SHP77 treated with DMSO at 0.1 percent for 48 hours (cell line): ENCODE data around the gene ELAVL1.

Source experiments
- DNase-seq: peaks from one replicate; lab custom pipeline; 2025; lab: John Stamatoyannopoulos, UW

Gene ELAVL1

GRCh38 chr19:7983995-7984837 lies 21.2 kb downstream of the ELAVL1 start:
- DNase-seq, result no peak

- no peak for DNase-seq
Observed at GRCh38 chr19:7983286-7983950, 22.0 kb downstream of the ELAVL1 start.

- no peak for DNase-seq
Observed at GRCh38 chr19:7982651-7983099, 22.8 kb downstream of the ELAVL1 start.

- DNase-seq, result no peak
Observed at GRCh38 chr19:7982103-7982502, 23.3 kb downstream of the ELAVL1 start.

- DNase-seq, result no peak
Observed at GRCh38 chr19:7981661-7982060, 23.8 kb downstream of the ELAVL1 start.

GRCh38 chr19:7981199-7981598 lies 24.2 kb downstream of the ELAVL1 start:
- no peak for DNase-seq

GRCh38 chr19:7980635-7981121 lies 24.8 kb downstream of the ELAVL1 start:
- no peak for DNase-seq

- DNase-seq, result no peak
Observed at GRCh38 chr19:7980168-7980567, 25.3 kb downstream of the ELAVL1 start.

- DNase-seq, result no peak
Observed at GRCh38 chr19:7979559-7979958, 25.9 kb downstream of the ELAVL1 start.

GRCh38 chr19:7979011-7979410 lies 26.4 kb downstream of the ELAVL1 start:
- DNase-seq, result no peak

- DNase-seq, result no peak
Observed at GRCh38 chr19:7978179-7978825, 27.1 kb downstream of the ELAVL1 start.

GRCh38 chr19:7977723-7978040 lies 27.8 kb downstream of the ELAVL1 start:
- no peak for DNase-seq

- no peak for DNase-seq
Observed at GRCh38 chr19:7977021-7977722, 28.3 kb downstream of the ELAVL1 start.

- no peak for DNase-seq
Observed at GRCh38 chr19:7976461-7976860, 29.0 kb downstream of the ELAVL1 start.

GRCh38 chr19:7975037-7975436 lies 30.4 kb downstream of the ELAVL1 start:
- no peak for DNase-seq

- no peak for DNase-seq
Observed at GRCh38 chr19:7973883-7974282, 31.6 kb downstream of the ELAVL1 start.

GRCh38 chr19:7971553-7972520 lies 33.6 kb downstream of the ELAVL1 start:
- no peak for DNase-seq

GRCh38 chr19:7970716-7971448 lies 34.6 kb downstream of the ELAVL1 start:
- DNase-seq, result no peak

- no peak for DNase-seq
Observed at GRCh38 chr19:7969555-7969939, 35.9 kb downstream of the ELAVL1 start.

- no peak for DNase-seq
Observed at GRCh38 chr19:7968796-7969554, 36.5 kb downstream of the ELAVL1 start.
